HK-2 (cell line): ENCODE results near the gene MAU2.
"Not testable (repeated sequence)": the region's sequence is repeated elsewhere in the genome, so short reads cannot be mapped to it uniquely, and the experiment has no call there.

ENCODE experiments used
- DNase-seq: peaks from one replicate; pipeline ENCODE4 v3.0.0-alpha.2; 2018; ENCODE audit not compliant: unreplicated experiment

MAU2 gene

GRCh38 chr19:19347401-19348110 lies 26.9 kb downstream of the MAU2 start:
- no peak for DNase-seq

DNA sequence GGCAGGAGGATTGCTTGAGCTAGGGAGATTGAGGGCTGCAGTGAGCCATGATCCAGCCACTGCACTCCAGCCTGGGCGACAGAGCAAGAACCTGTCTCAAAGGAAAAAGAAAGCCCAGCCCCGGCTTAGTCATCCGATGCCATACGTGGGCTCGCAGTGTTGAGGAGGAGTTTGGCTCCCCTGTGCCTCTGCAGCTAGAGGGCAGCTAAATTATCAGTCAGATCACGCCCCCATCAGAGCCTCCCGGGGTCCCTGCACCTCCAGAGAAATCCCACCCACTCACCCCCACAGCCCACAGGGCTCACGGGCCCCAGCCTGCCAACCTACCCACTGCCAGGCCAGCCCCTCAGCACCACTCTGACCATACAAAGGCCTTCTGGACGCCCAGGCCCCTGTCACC lies 27.6 kb downstream of the MAU2 start:
- no peak for DNase-seq

DNA sequence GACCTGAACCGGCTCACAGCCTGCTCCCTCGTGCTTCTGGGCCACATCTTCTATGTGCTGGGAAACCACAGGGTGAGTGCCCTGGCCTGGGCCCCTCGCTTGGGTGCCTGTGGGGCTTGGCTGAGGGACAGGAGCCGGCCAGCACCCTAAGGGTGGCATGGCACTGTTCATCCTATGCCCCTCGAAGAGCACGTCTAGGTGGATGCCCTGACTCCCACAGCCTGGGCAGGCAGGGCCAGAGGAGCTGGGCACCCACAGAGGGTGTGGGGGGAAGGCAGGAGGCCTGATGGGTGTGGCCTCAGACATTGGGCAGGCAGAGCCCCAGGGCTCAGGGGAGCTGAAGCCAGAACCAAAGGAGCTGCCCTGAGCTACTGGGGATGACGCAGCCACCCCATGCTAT lies 28.7 kb downstream of the MAU2 start:
- DNase-seq: no peak

- not testable (repeated sequence) for DNase-seq
Observed at GRCh38 chr19:19350756-19351155, 30.1 kb downstream of the MAU2 start.

- DNase-seq: no peak
Observed at GRCh38 chr19:19352823-19353222, 32.2 kb downstream of the MAU2 start.

GRCh38 chr19:19354007-19354406 lies 33.4 kb downstream of the MAU2 start:
- DNase-seq: no peak

DNA sequence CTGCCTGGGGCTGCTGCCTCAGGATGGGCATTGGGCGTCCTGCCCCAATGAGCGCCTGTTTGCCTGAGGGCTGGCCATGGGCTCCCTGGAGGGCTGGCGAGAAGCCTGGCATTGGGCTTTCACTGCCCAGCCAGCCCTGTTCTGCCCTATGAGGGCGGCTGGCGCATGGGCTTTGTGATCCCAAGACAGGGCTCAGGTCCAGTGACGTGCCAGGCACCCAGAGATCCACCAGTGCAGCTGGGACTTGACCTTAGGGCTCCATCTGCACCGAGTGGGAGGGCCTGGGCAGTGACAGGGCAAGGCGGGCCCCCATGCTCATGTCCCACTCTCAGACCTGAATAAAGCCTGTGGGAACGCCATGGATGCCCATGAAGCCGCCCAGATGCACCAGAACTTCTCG lies 34.3 kb downstream of the MAU2 start:
- DNase-seq: no peak

DNA sequence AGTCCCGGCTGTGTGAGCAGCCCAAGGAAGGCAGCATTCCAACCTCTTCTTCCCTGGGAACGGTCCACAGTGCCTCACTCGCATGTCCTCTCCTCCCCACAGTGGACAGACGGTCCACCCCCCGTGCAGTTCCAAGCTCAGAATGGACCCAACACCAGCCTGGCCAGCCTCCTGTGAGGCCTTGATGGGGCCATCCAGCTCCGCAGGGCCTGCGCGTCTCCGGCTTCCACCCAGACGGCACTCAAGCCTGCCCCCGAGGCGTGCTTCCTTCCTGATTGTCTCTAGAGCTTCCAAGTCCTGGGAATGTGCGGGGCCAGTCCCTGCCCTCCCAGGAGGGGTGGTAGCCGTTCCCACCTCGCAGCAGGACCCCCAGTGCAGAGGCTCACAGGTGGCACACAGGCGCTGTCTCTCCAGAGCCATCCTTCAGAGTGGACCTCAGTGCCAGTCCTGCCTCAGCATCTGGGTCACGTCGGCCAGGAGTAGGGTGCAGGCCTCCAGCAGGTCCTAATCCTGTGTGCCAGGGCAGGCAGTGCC lies 35.0 kb downstream of the MAU2 start:
- DNase-seq: no peak

DNA sequence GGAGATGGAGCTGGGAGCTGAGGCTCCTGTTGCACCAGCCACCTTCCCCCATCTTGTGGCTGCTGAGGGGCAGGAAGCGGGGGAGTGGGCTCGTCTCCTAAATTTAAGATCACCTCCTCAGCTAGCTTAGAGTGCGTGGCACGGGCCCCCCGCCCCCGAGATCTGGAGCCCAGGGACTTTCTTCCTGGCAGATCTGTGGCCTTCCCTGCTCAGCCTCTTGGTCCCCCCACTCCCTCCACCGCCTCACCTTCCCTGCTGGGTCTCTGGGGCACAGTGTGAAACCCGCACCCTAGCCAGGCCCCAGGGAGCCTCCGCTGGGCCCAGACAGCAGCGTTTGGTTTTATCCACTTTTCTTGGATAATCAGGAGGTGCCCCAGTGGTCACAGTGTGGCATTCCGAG lies 35.9 kb downstream of the MAU2 start:
- no peak for DNase-seq

GRCh38 chr19:19356901-19357566 lies 36.4 kb downstream of the MAU2 start:
- no peak for DNase-seq

DNA sequence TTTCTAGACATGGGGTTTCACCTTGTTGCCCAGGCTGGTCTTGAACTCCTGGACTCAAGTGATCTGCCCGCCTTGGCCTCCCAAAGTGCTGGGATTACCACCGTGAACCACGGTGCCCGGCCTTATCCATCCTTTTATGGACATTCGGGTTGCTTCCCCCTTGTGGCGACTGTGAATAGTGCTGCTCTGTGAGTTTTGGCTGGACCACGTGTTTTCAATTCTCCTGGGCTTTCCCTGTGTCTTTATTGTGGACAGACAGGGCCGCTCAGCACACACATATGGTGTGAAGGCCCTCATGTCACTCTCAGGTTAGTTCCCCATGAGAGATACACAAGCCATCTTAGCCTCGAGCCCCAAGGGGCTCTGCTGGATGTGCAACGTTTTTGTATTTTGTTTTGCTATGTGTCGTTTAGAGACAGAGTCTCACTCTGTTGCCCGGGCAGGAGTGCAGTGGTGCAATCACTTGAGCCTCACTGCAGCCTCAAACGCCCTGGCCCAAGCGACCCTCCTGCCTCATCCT lies 40.5 kb downstream of the MAU2 start:
- peak; percentile 78 for DNase-seq

- no peak for DNase-seq
Observed at GRCh38 chr19:19362075-19362474, 41.4 kb downstream of the MAU2 start.

- peak; percentile 75 for DNase-seq
Observed at GRCh38 chr19:19366434-19367396, 46.1 kb downstream of the MAU2 start.

DNA sequence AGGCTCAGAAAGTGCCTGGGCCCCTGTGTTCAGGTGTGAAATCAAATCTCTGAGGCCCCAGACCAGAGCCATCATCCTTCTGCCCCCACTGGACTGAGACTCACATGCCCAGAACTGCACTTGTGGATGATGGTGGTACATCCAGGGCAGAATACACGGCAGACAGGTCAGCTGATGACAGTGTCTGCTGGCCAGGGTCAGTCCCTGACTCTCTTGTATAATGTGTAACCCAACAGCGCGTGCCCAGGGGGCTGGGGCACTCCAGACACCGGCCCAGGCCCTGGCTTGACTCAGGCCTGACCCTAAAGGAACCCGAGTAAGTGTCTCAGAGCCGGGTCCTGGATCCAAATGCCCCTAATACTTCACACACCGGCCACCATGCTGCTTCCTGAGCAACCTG lies 47.5 kb downstream of the MAU2 start:
- no peak for DNase-seq

DNA sequence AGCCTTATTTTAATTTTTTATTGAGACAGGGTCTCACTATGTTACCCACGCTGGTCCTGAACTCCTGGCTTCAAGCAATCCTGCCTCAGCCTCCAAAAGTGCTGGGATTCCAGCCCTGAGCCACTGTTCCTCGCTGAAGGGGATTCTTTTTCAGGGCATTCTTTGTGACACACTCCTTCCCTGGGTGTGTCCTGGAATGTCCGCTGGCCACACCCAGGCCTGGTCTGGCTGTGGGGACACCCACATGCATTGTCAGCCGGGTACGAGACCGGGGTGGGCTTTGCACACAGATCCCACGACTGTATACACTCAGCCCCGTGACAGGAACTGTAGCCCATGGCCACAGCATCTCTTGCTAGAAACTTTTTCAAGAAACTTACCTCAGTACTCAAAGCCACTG lies 50.4 kb downstream of the MAU2 start:
- DNase-seq: no peak

GRCh38 chr19:19372656-19373416 lies 52.2 kb downstream of the MAU2 start:
- no peak for DNase-seq

DNA sequence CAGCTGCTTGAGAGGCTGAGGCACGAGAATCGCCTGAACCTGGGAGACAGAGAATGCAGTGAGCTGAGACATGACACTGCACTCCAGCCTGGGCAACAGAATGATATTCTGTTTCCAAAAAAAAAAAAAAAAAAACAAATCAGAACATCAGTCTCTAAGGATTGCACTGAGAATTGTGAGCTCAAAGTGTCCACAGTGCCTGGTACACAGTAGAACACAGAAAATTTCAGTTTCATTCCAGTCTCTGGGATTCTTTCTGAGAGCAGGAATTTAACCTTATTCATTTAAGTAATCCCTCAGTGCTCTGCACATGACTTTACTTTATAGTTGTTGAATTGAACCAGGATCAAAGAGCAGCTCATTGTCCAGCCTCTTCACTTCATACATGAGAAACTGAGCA lies 58.9 kb downstream of the MAU2 start:
- DNase-seq: no peak

DNA sequence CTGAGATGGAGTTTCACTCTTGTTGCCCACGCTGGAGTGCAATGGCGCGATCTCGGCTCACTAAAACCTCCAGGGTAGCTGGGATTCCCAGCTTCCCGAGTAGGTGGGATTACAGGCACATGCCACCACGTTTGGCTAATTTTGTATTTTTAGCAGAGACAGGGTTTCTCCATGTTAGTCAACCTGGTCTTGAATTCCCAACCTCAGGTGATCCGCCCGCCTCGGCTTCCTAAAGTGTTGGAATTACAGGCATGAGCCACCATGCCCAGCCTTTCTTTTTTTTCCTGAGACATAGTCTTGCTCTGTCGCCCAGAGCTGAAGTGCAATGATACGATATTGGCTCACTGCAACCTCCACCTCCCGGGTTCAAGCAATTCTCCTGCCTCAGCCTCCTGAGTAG lies 59.7 kb downstream of the MAU2 start:
- not testable (repeated sequence) for DNase-seq

GRCh38 chr19:19381007-19381926 lies 60.6 kb downstream of the MAU2 start:
- DNase-seq: no peak

DNA sequence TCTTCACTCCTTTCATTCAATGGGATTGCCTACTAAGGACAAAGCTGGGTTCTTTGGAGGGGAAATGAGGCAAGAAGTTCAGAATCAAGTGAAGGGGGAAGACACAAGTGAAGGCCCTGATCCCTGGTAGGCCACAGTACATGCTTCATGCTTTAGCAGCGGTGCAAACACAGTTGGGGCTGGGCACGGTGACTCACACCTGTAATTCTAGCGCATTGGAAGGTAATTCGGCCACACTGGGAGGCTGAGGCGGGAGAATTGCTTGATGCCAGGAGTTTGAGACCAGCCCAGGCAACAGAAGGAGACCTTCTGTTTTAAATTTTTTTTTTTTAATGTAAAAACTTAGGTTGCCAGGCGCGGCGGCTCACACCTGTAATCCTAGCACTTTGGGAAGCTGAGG lies 61.5 kb downstream of the MAU2 start:
- DNase-seq: no peak
